HS-27A (cell line): ENCODE results near the gene CCN5.
"Not testable (repeated sequence)": the region's sequence is repeated elsewhere in the genome, so short reads cannot be mapped to it uniquely, and the experiment has no call there.

ENCODE experiments used
- DNase-seq: peaks from one replicate; pipeline ENCODE4 v3.0.0-alpha.2; 2012; ENCODE audit warnings: low read depth, missing footprints

CCN5 gene, protein sequence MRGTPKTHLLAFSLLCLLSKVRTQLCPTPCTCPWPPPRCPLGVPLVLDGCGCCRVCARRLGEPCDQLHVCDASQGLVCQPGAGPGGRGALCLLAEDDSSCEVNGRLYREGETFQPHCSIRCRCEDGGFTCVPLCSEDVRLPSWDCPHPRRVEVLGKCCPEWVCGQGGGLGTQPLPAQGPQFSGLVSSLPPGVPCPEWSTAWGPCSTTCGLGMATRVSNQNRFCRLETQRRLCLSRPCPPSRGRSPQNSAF

DNA sequence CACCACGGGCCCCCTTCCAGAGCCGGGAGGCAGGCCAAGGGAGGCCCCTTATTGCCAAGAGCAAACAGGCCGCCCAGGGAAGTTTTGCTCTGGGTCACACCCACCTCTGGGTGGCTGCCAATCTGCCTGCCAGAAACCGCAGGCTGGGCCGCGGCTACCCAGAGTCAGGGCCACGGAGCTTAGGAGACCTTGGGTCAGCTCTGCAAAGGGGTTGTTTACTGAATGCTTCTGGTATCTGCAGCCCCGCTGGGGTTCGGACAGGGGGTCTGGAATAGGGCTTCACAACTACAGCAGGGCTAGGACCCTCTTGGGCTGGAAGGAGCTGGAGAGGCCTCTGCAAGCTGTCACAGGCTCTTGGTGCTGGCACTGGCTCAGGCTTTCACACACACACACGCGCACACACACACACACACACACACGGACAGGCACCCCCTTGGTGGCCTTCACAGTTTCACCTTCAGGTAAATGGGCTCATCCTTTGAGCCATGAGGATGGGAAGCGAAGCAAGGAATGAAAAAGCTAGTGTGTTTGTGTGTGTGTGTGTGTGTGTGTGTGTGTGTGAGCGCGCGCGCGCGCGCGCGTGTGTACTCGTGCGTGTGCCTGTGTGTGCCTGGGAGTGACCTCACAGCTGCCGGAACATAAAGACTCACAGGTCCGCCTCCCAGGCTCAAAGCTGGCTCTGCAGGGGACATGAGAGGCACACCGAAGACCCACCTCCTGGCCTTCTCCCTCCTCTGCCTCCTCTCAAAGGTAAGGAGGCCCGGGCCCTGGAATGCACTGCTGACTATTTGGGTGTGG lies at the start of gene CCN5:
CCN5 (plus strand) TSS at position 669 of the 798 bp plus-strand sequence; CDS start at position 691, 22 bp downstream.
- DNase-seq: peak; percentile 77

DNA sequence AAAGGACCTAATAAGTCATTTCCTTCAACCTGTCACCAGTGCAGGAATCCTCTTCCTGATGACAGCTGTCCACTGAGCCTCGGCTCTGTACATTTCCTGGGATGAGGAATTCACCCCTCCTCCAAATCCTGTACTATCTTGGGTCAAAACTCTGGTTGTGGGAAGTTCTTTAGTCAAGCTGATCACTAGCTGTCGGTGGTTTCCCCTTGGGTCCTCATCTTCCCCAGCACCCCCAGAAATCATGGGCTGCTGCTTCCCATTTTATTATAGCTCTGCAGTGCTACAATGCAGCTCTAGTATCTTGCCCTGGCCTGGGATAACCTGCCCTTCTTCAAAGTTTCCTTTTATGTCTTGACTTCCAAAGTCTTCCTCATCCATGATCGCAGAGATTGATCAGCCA lies 49.1 kb upstream of the CCN5 start:
- DNase-seq: no peak

DNA sequence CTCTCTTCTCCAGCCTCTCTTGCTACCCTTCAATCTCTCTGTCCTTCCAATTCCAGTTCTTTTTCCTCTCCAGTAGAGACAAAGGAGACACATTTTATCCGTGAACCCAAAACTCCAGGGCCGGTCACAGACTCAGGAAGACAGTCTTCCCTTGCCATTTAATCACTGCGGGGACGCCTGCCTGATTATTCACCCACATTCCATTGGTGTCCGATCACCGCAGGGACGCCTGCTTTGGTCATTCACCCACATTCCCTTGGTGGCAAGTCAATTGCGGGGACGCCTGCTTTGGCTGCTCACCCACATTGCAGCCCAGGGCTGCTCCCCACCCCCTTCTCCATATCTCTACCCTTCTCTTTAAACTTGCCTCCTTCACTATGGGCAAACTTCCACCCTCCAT lies 44.3 kb upstream of the CCN5 start:
- peak; percentile 69 for DNase-seq

DNA sequence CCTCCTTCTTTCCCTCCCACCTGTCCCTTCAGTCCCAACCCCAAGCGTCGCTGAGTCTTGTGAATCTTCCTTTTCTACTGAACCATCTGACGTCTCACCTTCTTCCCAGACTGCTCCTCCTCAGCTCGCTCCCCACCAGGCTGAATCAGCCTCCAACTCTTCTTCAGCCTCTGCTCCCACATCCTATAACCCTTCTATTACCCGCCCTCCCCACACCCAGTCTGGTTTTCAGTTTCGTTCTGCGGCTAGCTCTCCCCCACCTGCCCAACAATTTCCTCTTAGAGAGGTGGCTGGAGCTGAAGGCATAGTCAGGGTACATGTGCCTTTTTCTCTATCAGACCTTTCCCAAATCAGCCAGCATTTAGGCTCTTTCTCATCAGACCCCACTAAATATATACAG lies 43.6 kb upstream of the CCN5 start:
- DNase-seq: not testable (repeated sequence)

DNA sequence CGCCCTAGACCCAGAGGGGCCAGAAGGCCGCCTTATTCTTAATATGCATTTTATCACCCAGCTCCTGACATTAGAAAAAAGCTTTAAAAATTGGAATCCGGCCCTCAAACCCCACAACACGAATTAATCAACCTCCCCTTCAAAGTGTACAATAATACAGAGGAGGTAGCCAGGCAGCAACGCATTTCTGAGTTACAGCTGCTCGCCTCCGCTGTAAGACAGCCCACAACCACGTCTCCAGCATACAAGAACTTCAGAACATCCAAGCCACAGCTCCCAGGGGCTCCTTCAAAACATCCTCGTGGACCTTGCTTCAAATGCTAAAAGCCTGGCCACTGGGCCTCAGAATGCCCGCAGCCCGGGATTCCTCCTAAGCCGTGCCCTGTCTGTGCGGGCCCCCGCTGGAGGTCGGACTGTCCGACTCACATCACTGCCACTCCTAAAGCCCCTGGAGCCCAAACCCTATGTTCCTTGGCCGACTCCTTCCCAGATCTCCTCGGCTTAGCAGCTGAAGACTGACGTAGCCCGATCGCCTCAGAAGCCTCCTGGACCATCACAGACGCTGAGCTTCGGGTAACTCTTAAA lies 42.8 kb upstream of the CCN5 start:
- DNase-seq: not testable (repeated sequence)

DNA sequence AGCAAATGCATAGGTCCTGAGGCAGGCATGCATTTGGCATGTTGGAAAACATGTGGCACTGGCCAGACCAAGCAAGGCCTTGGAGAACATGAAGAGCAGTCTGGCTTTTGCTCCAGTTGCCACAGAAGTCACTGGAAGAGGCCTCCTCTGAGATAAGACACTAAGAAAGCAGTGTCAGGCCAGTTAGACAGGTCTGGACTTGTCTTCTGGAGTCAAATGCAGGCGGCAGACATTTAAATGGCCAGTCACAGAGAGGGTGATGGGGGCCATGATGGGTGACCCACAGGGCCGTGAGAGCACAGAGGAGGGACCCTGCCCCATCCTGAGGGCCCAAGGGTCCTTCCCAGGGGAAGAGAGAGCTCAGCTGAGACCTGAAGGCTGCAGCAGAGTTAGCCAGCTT lies 36.9 kb upstream of the CCN5 start:
- DNase-seq: no peak

DNA sequence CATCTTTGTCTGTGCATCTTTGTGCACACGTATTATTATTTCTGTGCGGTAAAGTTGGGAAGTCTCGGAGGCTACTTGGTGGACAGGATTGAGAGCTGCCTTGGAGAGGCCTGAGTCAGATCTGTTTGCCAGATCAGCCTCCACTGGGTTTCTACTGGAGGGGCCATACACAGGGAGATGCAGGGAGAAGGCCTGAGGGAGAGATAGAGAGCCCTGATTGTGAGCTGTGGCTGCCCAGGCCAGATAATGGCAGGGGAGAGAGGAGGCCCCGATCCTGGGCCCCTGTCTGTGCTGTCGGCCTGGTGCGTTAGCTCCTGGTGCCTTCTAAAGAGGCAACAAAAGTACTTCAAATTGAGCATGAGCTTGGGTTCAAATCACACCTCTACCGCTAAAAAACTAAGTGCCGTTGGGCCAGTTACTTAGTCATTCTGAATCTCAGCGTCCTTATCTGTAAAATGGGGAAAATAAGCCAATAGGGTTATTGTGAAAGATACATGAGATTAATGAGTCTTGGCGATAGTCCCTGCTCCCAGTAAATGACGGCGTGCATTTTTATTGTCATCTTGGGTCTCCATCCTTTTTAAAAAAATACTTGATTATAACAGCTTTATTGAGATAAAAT lies 36.1 kb upstream of the CCN5 start:
- no peak for DNase-seq

DNA sequence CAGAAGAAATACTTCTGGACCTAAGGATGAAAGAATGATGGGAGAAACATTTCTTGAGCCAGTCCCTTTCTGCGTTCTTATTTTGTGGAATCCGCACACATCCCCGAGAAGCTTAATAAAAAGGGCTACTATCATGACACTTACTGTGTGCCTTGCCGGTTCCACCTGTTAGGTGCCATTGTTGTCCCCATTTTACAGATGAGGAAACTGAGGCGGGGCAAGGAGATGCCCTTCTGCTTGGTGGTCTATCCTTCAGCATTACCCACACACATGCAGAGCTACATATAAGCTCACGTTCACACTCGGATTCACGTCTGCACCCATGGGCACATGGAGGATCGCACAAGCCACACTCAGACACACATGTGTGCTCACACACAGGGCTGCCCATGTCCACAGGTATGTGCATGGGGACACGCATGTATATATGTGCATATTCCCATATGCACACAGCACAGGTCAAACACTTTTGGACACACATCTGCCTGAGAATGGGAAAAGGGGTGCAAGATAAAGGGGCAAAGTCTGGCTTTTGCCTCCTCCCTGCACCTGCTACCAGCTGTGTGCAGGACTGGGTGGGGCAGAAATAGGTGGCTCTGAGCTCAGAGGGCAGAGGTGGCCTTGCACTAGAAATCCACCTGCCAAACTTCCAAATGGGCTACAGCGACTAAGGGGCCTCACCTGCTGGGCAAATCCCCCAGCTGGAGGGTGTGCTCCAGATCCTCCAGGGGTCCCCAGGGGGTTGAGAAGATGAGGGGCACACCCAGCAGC lies 33.2 kb upstream of the CCN5 start:
- no peak for DNase-seq

DNA sequence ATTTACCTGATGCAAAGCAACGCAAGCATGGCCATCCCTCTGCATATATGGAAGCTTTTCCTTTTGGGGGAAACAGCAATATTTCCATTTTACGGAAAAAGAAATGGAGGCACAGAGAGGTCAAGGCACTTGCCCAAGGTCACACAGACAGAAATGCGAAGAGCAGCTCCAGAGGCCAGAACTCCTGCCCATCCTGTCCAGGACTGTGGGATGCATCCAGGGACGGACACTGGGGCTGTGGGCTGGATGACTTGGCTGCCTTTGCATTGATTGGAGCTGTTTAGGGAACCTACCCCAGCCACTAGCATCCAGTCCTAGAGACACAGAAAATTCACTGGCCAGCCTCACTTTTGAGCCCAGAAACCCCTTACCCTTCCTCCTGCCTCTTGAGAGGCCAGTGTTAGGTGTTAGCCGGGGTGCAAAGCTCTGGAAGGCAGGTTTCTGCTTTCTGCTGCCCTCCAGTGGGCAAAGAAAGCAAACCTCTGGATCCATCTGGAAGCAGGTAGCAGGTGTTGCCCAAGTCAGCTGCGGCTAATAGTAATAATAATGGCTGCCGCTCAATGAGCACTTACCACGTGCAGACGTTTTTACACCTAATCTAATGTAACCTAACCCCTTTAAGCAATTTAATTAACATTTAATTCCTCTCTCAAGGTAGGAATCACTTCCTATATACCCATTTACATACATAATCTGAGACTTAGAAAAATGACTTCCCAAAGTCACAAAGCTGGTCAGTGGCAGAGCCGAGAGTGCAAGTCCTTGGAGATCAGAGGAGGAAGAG lies 31.7 kb upstream of the CCN5 start:
- DNase-seq: no peak

DNA sequence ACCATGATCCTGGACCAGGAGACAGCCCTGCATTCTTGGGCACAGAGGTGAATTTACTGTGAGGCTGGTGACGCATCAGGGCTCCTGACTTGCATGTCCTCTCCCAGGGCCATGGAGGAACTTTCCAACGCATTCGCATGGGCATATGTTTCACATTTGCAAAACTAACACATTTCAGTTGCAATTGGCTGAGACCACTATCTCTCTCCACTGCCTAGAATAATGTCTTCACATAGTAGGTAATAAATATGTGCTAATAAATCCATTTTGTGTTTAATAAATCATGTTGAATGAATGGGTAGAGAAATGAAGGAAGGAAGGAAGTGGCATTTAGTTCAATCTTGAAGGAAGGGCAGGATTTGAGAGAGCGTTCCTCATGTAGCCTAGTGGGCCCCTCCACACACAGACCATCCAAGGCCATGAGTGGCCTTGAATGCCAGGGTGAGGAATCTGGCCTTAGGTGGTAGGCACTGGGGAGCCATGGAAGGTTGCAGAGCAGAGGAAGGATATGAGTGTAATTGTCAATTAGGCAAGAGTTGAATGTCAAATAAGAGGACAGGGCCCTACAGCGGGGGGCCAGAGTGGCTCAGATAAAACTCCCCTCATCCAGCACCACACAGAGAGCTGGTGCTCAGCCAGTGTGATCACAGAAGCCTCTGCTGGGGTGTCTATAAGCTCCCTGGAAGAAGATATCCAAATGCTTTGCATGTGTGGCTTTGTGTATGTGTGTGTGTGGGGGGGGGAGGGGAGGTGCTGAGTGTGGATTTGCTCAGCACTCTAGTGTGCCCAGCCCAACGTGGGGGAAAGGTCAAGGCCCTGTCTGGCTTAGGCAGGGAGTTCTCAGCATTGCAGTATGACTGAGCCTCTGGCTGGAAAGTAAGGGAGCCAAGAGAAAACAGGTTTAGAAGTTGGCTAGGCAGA lies 30.9 kb upstream of the CCN5 start:
- no peak for DNase-seq

DNA sequence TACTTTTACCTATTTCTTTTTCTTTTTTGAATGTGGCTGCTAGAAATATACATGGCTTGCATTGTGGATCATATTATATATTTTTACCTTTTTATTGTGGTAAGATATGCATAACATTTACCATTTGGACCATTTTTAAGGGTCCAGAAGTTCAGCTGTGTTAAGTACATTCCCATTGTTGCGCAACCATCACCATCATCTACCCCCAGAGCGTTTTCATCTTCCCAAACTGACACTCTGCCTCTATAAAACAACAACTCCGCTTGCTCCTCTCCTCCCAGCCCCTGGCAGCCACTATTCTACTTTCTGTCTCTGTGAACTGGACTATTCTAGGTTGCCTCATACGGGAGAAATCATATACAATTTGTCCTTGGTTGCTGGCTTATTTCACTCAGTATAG lies 28.2 kb upstream of the CCN5 start:
- DNase-seq: no peak

DNA sequence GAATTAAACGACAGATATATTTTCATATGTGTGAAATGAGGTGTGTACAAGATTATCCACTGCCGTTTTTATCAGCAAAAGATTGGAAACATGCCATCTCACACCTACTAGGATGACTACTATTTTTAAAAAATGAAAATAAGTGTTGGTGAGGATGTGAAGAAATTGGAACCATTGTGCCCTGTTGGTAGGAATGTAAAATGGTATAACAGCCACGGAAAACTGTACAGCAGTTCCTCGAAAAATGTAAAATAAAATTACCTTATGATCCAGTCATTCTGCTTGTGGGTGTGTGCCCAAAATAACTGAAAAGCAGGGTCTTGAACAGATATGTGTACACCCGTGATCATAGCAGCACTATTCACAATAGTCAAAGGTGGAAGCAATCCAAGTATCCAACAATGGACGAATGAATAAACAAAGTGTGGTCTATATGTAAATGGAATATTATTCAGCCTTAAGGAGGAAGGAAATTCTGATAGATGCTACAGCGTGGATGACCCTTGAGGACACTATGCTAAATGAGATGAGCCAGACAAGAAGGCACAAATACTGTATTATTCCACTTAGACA lies 27.0 kb upstream of the CCN5 start:
- DNase-seq: no peak

DNA sequence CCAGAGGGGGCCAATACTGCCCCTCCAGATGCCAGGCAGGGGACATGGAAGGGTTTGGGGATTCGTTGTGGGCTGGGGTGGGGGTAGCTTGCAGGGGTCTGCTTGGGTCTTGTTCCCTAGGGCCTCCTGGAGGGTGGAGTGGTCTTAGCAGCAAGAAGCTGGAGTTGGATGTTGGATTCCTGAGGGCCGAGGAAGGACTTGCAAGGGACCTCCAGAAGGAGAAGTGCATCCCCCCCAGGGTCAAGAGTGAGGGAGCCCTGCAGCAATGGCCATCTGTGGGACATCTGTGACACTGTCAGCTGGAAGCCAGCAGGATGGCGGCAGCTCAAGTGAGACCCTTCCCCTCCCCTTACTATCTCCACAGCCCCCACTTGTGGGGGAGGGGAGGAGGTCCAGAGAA lies 25.4 kb upstream of the CCN5 start:
- DNase-seq: no peak

DNA sequence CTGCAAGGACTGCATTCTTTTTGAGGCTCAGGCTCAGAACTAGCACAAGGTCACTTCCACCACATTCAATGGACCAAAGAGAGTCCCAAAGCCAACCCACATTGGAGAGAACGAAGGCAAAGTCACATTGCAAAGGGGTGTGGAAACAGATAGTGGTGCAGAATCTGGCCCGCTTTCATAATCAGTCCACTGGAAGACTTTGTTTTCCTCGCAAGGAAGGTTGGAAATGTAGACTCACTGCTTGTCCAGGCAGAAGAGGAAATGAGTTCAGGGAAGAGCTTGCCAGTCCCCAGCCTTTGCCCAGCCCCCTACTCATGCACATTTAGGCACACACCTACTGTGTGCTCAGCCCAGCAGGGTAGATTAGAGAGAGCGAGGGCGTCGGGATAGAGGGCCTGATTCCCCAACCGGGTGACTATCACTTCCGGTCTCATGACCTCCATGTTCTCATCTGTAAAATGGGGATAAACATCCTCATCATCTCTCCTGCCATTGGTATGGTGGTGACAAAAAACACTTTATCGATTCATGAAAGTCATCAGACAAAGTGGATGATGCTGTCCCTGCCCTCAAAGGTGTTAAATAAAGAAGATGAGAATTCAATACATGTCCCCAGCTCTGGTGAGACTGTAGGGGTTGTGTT lies 24.3 kb upstream of the CCN5 start:
- DNase-seq: no peak

DNA sequence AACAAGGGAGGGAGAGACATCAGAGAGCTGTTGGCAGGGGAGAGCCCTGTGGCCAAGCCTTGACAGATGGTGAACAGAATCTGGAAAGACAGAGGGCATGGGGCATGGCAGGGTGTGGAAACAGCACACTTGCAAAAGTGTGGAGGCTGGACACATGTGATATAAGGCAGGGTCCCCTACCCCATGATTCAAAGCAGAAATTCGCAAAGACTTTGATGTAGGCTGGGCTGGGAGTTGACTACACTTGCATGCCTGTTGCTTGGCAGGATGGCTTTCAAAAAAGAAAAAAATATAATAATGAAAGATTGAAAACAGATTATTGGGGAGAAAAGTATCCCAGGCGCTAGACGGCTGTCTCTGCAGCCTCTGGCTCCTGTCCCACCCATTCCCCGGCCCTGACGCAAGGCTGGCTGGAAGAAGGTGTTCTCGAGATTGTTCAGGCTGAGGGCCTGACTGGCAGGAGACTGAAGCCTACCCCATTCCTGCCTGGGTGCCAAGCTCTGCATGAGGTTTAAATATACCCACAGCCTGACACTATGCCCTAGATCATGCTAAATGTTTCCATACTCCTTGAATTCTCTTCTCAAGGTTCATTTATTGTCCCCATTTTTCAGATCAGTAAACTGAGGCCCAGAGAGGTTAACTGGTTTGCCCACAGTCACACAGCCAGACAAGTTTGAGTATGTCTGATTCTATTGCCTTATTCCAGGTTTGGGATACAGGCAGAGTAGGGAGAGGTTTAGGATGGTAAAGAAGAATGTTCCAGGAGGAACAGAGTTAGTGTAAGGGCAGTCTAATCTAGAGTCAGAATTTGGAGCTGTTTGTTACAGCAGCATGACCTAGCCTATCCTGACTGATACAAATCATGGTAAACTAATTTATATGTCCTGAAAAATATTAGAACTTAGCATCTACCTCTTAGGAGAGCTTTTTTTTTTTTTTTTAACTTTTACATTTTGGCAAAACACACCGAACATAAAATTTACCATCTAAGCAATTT lies 23.4 kb upstream of the CCN5 start:
- no peak for DNase-seq

DNA sequence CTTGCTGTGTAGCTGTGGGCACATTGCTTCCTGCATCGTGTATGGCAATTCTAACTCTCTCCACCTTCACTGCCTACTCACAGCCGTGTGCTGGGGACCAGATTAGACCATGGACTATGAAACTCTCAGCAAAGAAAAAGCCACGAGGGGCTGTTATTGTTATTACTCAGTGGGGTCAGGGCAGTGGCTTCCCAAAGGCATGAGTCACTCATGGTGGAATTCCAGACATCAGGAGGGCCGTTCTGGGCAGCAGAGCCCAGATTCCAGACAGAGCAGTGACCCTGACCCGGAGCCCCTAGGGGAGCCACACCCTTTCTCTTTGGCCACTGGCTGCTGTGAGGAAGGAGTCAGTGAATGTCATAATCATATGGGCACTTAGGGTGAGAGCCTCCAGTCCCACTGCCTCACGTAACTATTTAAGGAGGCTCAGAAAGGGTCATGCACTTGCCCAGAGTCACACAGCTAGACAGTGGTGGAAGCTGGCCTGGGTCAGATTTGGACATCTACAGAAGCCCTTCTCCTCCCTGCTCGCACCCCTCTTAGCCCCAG lies 22.2 kb upstream of the CCN5 start:
- DNase-seq: peak; percentile 99

DNA sequence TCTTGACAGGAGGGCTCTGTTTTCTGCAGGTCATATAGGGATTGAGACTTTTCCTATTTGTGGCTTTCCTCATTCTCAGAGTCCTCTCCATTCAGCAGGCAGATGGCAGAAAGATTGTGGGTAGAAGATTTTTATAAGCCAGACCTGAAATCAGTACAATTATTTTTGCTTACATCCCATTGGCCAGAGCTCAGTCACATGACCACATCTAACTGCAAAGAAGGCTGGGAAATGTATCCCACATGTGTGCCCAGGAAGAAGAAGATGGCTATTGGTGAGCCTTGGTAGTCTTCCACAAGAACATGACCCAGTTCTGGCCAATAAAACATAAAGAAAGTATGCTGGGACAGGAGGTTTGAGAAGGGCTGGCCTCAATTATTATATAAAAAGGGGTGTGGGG lies 21.5 kb upstream of the CCN5 start:
- DNase-seq: no peak

DNA sequence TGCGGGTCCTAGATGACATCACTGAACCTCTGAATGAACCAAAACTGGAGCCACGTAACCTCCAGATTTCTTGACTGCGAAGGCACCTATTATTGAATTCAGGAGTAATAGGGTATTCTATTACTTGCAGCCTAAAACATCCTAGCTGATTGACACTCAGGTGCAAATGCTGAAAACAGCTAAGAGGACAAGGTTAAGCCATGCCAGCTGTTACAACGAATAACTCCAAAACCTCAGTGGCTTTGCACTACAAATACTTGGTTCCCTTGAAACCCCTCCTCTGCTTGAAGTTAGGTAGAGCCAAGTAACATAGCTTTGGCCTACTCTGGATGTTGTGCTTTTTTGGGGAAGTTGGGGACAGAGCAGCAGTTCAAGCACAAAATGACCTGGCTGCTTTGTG lies 21.0 kb upstream of the CCN5 start:
- no peak for DNase-seq
